ENCODE measurements around the gene ITIH6.

DNA sequence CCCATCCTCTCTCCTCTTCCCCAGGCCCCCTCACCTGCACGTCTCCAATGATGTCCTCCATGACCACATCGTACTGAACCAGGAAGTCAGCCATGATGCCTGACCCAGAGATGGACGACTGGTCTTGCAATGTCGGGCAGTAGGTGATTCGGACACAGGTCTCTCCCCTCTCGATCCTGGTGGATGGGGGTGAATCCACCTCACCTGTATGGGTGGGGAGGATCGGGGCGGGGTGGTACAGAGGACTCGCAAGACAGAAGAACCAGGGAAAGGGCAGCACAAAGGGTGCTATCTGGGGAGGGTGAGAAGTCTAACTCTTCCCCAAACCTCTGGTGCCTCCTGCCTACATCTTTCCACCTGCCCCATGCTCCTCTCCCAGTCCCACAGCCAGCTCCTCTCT, 9.6 kb downstream of the ITIH6 start:
- TF ChIP-seq, protein P1, sequence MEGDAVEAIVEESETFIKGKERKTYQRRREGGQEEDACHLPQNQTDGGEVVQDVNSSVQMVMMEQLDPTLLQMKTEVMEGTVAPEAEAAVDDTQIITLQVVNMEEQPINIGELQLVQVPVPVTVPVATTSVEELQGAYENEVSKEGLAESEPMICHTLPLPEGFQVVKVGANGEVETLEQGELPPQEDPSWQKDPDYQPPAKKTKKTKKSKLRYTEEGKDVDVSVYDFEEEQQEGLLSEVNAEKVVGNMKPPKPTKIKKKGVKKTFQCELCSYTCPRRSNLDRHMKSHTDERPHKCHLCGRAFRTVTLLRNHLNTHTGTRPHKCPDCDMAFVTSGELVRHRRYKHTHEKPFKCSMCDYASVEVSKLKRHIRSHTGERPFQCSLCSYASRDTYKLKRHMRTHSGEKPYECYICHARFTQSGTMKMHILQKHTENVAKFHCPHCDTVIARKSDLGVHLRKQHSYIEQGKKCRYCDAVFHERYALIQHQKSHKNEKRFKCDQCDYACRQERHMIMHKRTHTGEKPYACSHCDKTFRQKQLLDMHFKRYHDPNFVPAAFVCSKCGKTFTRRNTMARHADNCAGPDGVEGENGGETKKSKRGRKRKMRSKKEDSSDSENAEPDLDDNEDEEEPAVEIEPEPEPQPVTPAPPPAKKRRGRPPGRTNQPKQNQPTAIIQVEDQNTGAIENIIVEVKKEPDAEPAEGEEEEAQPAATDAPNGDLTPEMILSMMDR (conservative IDR thresholded peaks at IDR 0.05; ENCODE audit: low read length): no peak
- no peak for TF ChIP-seq EZH2phosphoT487 (IDR thresholded peaks at IDR 0.05; ENCODE audit: borderline replicate concordance, low read depth, low read length)

Measured in OCI-LY7 (cell line).